Stimulated activated naive CD4-positive, alpha-beta T cell treated with Interleukin-2 at 50 U/mL for 16 hours (primary cell): ENCODE results near the gene PCGF3.
A peak's percentile ranks its signal among the peaks of the same experiment; 100 is the strongest.

Source experiments
- DNase-seq: peaks from one replicate; lab custom pipeline; 2025; lab: John Stamatoyannopoulos, UW

PCGF3 gene

GRCh38 chr4:705278-706082 lies at the start of gene PCGF3:
TSS of gene PCGF3 (plus strand) at chr4:705832. CDS start at chr4:733681, 27,849 bp downstream.
- DNase-seq, result peak; percentile 96

DNA sequence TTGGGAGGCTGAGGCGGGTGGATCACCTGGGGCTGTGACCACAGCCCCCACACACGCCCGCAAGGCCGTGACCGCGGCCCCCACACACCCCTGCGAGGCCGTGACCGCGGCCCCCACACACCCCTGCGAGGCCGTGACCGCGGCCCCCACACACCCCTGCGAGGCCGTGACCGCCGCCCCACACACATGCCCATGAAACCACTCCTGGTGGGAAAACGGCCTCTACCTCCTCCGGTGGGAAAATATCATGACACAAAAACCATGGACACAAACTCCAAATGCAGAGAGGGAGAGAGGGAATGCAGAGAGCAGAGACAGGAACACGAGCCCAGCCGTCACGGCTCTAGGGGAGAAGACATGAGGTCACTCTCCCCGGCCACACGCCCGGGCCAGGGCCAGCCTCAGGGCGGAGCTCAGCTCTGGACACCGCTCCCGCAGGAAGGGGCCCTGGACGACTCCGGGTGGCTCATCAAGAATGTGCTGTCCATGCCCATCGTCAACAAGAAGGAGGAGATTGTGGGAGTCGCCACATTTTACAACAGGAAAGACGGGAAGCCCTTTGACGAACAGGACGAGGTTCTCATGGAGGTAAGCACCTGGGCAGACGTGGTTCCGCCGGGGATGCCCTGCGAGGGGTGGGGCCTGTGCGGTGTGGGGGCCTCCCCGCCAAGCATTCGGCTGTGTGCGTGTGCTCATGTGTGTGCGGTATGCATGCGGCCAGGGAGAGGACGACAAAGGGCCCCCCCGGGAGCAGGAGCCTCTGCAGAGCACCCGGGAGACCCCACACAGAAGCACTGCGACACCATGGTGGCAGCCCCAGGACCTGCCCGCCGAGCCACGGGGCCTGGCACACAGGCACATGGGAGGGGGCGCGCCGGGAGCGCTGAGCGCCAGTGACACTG lies 48.9 kb upstream of the PCGF3 start:
- DNase-seq, result no peak

DNA sequence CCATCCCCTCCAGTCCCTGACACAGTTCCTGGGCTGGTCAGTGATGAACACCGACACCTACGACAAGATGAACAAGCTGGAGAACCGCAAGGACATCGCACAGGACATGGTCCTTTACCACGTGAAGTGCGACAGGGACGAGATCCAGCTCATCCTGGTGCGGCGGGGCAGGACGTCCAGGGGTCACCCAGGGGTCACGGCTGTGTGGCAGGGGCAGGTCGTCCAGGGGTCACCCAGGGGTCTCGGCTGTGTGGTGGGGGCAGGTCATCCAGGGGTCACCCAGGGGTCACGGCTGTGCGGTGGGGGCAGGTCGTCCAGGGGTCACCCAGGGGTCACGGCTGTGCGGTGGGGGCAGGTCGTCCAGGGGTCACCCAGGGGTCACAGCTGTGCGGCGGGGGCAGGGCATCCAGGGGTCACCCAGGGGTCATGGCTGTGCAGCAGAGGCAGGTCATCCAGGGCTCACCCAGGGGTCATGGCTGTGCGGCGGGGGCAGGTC lies 48.2 kb upstream of the PCGF3 start:
- no peak for DNase-seq

DNA sequence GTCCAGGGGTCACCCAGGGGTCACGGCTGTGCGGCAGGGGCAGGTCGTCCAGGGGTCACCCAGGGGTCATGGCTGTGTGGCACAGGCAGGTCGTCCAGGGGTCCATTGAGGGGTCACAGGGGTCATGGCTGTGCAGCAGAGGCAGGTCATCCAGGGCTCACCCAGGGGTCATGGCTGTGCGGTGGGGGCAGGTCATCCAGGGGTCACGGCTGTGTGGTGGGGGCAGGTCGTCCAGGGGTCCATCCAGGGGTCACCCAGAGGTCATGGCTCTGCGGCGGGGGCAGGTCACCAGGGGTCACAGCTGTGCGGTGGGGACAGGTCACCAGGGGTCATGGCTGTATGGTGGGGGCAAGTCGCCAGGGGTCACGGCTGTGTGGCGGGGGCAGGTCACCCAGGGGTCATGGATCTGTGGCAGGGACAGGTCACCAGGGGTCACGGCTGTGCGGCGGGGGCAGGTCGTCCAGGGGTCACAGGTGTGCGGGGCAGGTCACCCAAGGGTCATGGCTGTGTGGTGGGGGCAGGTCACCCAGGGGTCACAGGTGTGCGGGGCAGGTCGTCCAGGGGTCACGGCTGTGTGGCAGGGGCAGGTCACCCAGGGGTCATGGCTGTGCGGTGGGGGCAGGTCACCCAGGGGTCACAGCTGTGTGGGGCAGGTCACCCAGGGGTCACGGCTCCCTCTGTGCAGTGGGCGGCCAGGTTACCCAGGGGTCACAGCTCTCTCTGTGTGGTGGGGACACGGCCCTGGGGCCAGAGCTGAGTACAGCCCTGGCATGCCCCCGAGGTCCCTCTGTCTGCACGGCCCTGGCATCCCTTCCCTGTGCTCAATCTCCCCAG lies 47.6 kb upstream of the PCGF3 start:
- no peak for DNase-seq

DNA sequence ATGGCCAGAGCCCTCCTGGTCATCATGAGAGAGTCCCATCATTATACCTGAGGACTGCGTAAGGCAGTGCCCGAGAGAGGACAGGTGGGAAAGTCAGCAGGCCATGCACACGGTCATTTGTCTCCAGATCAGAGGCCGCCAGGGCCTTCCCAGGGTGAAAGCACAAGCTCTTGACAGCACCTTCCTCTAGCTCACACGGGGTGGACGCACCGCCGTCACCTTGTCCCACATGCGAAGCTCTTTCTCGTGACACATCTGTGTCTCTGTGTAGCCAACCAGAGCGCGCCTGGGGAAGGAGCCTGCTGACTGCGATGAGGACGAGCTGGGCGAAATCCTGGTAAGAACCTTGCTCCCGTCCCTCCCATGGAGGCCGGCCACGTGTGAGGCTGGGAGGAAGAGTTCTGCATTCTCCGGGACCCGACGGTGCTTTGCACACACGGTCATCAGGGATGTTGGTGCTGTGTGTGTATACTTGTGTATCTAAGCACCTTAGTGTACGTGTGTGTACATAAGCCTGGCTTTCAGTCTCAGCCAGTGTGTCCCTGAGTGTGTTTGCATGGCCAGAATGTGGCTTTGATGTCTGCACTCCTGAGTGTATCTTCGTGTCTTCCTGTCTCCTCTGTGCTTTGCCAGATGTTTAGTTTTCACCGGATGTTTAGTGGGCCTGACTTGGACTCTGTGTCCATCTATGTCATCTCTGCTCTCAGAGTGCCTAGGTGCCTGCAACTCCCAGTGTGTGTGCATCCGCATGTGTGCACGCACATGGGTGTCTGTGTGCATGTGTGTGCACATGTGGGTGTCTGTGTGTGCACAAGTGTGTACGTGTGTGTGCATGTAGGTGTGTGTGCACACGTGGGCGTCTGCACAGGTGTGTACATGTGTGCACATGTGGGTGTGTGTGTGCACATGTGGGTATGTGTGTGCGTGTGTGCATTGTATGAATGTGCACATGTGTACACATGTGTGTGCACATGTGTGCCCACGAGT lies 46.7 kb upstream of the PCGF3 start:
- no peak for DNase-seq

GRCh38 chr4:659851-660250 lies 45.8 kb upstream of the PCGF3 start:
- DNase-seq, result no peak

DNA sequence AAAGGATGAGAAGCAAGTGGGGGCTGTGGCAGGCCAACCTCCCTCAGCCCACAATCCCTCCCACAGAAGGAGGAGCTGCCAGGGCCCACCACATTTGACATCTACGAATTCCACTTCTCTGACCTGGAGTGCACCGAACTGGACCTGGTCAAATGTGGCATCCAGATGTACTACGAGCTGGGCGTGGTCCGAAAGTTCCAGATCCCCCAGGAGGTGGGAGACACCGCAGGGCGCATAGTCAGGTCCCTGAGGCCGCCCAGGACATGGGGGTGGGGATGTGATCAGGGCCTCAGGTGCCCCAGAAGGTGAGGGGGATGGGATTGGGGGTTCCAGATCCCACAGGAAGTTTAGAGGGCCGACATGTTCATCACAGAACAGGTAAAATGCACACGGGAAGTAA lies 45.2 kb upstream of the PCGF3 start:
- no peak for DNase-seq

GRCh38 chr4:661231-661630 lies 44.4 kb upstream of the PCGF3 start:
- no peak for DNase-seq

GRCh38 chr4:661881-662761 lies 43.5 kb upstream of the PCGF3 start:
- no peak for DNase-seq

DNA sequence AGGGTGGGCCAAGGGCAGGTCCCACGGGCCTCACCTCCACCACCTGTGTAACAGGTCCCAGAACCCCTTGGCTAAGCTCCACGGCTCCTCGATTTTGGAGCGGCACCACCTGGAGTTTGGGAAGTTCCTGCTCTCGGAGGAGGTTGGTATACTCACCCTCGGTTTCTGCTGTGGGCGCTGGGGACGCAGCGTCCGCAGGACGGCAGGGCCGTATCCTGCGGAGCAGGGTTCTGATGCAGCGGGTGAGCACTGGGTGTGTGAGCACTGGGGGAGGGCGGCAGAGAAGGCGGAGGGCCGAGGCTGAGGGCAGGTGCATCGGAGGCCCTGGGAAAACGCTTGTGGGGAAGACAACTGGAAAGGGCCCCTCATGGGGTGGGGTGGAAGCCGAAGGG lies 42.6 kb upstream of the PCGF3 start:
- DNase-seq, result no peak

- peak; percentile 77 for DNase-seq
Measured at GRCh38 chr4:663438-664428, 41.9 kb upstream of the PCGF3 start.

GRCh38 chr4:664713-665231 lies 40.9 kb upstream of the PCGF3 start:
- DNase-seq, result no peak

- no peak for DNase-seq
Measured at GRCh38 chr4:665381-665750, 40.3 kb upstream of the PCGF3 start.

DNA sequence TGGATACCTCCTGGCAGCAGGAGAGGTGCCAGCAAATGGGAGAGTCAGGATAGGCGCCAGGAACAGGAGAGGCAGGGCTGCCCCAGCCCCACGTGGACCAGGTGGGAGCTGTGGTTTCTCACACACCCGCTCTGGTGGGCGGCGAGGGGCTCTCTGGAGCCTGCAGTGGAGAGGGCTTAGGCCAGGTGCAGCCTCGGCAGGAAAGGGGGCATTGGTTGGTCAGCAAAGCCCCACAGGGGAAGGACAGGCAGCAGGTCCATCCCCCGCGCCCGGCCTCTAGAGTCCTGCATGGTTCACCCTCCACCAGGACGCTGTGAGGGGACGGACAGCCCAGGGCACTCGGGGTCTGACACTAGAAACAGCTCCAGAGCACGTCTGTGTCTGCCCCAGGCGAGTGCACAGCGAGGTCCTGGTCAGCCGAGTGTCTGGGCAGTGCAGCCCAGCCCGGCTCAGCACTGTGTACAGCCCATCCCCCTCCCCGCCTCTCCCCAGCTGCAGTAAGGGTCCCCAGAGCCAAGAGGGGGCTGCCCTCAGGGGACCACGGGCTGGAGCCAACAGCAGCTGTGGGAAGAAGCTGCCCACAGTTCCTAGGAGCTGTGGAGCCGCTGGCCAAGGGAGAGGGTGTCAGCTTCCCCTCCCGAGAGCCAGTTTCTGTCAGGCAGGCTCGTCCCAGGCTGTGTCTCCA lies 39.7 kb upstream of the PCGF3 start:
- no peak for DNase-seq

DNA sequence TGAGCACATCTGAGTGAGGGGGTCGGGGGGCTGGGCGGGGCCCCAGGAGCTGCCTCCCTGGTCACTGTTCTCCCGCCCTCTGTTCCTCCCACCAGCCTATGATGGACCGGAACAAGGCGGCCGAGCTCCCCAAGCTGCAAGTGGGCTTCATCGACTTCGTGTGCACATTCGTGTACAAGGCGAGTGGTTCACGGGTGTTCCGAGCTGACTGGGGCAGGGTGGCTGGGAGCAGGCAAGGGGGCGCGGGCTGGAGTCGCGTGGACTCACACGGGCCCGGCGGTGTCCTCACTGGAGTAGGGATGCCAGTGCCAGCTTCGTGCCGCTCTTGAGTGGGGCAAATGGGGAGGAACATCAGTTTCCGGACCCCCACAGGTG lies 39.2 kb upstream of the PCGF3 start:
- DNase-seq, result no peak

DNA sequence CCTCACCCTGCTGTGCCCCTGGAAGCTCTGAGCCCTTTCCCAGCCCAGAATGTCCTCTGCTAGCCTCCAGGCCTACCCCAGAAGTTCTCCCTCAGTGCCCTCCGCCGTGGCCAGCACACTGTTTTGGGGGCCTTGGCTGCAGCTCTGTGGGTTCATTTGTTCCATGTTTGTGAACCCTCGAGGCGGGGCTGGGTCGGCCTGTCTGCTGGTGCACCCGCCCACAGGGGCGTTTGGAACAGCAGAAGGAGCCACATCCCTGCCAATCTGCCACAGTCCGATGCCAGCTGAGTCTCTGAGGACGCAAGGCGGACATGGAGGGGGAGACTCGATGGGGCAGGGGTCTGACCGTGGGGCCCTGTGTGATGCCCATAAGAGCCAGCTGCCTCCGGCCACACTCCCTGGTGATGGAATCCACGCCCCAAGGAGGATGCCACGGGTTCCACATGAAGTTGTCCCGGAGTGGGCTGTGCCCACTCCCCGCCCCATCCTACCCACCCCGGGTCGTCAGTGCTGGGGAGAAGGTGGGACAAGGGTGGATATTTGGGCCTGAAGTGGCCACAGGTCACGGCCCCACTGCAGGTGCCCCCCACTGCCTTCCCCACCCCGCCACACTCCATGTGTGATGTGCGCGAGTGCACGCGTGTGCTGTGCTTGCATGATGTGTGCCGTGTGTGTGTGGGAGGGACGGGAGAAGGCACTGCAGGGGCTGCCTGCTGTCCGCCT lies 38.6 kb upstream of the PCGF3 start:
- no peak for DNase-seq

- no peak for DNase-seq
Measured at GRCh38 chr4:667545-667925, 38.1 kb upstream of the PCGF3 start.
